Raji (cell line): ENCODE results near the gene CDK5RAP1.

ENCODE experiments used
- POLR2A ChIP-seq: IDR thresholded peaks from 2 replicates; pipeline ENCODE4 v1.6.1; 2011; ENCODE audit warnings: low read depth, low read length, control low read depth; ENCODE audit not compliant: insufficient read depth

The CDK5RAP1 gene

GRCh38 chr20:33359399-33360261 is 41.7 kb downstream of the CDK5RAP1 start:
- TF ChIP-seq POLR2A: no peak

- TF ChIP-seq POLR2A: no peak
Observed at GRCh38 chr20:33353013-33353402, 48.3 kb downstream of the CDK5RAP1 start.

DNA sequence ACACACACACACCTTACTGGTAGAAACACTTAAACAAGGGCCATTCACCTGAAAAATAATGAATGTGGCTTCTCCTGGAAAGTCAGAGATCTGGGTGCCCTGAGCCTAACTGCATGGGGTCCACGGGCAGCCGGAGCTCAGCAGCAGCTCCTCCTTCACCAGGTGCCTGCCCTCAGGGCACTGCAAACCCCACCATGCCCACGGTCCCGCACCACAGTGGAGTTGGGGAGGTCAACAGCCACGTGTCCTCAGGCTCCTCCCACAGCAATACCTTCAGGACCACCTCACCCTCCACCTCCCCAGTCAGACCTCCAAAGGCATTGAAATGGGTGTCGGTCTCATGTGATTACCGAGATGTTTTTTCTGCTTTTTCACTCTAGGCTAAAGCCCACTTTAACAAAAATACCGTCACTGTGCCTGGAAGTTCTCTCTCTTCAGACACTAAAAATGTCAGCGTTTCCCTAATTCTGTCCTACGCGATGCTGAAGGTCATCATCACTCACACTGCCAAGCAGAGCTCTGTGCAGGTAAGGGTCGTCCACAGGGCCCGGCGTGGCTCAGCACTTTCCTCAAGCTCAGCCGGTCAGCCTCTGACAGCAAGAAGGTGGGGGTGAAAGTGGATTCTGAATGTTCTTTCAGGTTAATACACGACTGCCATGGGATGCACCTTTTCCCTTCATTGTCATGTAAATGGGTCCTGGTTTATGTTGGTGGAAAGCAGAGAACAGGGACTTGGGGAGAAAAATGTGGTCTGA is 48.9 kb downstream of the CDK5RAP1 start:
- no peak for TF ChIP-seq POLR2A

DNA sequence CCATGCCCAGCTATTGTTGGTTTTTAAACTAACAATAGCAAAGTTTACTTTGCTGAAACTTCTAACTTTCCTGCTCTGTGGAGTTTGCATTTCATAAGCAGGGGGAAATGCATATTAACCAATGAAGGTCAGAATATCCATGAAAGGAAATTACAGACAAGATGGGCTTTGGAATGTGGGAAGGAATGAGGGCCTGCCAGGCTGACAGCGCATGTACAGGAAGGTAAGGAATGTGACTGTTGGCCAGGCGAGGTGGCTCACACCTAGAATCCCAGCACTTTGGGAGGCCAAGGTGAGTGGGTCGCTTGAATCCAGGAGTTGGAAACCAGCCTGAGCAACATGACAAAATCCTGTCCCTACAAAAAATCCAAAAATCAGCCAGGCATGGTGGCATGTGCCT is 49.6 kb downstream of the CDK5RAP1 start:
- no peak for TF ChIP-seq POLR2A

GRCh38 chr20:33349493-33349892 is 51.8 kb downstream of the CDK5RAP1 start:
- TF ChIP-seq POLR2A: no peak

DNA sequence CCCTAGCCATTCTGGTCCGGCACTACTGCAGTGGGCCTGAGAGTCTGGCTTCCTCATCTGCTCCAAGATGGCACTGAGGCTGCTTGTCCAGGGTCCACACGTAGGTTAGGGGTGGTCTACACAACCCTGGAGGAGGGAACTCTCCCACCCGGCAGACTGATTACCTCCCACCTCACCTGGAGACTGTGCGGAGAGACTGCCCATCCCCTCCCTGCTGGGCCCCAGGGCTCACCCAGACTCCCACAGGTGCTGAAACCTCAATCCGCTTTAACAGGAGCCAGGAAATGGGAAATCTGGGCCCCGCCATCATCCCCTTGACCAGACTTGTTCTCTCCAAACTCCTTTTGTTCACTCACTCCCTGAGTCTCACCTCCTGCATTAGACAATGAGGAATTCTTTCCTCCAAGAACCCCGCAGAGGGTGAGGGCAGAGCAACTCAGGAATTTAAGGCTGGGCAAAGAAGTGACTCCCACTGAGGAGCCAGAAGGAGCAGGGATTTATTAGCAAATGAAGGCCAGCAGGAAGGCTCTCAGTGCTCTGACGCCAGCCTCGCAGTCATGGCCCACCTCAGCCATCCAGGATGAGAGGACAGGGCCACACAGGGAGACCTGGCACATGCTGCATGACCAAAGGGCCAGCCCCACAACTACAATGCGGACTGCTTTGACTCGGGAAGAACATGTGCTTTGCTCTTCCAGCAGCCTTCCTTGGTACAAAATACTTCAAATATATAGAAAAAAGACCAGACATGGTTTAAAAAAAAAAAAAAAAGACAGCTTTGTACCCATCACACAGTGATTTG is 53.0 kb downstream of the CDK5RAP1 start:
- no peak for TF ChIP-seq POLR2A

- TF ChIP-seq POLR2A: no peak
Observed at GRCh38 chr20:33345342-33345741, 56.0 kb downstream of the CDK5RAP1 start.

DNA sequence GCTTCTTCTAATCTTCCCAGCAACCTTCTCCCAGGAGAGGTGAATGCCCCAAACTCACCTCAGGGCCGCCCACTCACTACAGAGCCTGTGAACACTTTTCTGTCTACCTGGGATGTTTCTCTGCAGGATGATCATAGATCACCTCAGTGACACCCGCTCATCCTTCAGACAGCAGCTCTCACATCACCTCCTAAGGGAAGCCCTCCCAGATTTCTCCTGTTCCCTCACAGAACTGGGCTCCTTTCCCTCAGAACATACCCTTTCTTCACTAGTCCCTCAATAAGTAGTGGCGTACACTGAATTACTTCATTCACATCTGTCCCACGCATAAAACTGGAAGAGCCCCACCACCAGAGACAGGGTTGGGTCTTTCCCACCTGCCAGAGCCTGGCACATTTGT is 57.8 kb downstream of the CDK5RAP1 start:
- no peak for TF ChIP-seq POLR2A

DNA sequence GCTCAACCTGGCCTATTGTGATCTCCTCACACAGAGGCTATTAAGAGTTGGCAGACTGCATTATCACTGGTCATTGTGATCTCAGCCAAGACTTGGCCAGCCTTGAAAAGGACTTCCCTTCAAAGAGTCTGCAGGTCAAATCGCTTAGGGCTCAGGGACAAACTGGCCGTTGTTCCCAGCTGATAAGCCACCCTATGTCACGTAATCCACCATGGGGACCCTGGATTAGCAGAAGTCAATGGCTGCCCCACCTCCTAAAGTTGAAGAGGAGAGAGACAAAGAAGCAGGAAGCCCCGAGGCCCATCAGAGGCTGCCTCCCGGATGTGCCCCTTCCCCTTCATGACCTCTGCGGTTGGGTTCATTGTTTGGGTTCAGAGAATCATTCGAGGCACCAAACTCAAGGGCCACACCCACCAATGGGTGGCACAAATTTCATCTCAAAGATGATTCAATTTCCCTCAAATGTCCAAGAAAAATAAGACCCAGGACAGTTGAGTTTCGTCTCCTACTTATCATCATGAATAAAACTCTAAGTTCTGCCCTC is 61.7 kb downstream of the CDK5RAP1 start:
- no peak for TF ChIP-seq POLR2A

DNA sequence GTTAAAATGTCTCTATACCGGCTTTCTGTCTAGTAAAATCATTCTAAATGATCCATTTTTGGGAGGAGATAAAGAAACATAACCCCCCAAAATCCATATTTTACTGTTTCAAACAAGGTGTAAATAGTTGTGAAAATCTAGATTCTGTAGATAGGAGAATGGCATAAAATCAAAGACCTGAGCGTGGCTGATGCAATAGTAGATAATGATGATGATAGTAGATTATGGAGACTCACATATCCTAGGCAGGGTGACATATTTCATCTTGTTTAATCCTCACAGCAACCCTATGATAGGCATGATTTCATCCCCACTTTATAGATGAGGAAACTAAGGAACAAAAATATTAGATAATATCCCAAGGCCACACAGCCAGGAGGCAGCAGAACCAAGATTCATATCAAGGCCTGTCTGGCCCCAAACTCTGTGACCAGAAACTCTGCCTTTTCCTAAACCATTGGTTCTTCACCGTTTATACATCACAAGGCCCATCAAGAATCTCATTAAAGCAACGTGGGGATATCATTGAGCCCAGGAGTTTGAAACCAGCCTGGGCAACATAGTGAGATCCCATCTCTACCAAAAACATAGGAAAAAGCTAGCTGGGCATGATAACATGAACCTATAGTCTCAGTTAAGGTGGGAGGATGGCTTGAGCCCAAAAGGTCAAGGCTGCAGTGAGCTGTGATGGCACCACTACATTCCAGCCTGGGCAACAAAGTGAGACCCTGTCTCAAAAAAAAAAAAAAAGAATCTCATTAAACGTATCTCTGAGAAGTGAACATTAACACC is 62.7 kb downstream of the CDK5RAP1 start:
- no peak for TF ChIP-seq POLR2A

DNA sequence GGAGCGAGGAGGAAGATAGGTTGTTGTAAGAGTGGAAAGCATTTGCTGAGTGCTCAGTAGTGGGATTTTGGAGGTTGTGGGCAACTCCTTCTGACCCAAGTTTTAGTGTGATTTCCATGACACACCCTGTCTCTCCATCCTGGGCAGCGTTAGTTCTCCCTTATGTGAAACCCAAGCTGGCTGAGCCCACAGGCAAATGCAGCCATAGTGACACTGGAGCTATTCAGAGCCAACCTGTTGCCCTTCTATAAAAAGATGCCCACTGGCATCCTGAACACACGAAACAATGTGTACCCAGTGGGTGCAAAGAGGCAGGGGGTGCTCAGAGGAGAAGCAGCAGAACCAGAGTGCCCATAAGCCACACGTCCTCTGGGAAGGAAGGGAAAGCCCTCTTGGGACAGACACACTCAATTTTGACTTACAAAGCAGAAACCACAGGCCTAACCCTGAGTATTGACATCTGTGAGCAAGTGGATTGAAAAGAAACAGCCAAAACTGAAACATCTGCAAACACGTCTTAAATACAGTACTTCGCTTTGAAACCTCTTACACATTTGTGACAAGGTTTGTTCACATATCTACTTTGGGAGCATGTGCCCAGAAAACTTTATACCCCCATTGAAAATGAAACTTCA is 63.7 kb downstream of the CDK5RAP1 start:
- no peak for TF ChIP-seq POLR2A

DNA sequence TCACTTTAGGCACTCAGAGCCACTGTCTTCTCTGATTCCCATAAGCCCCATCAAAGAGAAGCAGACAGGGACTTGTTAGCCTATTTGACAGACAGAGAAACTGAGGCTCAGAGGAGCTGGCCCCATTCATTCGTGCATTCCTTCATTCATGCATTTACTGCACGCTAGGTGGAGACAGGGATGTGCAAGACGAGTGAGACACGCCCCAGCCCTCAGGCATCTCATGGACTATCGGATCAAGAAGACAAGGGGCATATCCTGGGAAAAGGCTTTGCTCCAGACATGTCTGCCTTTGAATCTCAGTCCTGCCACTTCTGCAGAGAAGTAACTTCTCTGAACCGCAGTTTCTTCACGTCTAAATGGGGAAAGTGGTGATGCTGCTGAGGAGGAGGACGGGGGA is 64.2 kb downstream of the CDK5RAP1 start:
- no peak for TF ChIP-seq POLR2A

- TF ChIP-seq POLR2A: no peak
Observed at GRCh38 chr20:33336375-33336774, 64.9 kb downstream of the CDK5RAP1 start.

DNA sequence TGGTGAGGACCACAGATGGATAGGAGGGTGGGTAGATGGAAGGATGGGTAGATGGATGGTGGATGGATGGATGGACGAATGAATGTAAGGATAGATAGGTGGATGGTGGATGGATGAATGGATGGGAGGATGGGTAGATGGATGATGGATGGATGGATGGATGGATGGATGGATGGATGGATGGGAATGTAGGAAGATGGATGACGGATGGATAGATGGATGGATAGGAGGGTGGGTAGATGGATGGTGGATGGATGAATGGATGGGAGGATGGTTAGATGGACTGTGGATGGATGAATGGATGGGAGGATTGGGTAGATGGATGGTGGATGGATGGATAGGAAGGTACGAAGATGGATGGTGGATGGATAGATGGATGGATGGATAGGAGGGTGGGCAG is 67.2 kb downstream of the CDK5RAP1 start:
- TF ChIP-seq POLR2A: no peak
